Measurements from ENCODE around the gene PLCL2.
A peak's percentile ranks its signal among the peaks of the same experiment; 100 is the strongest.

The PLCL2 gene

DNA sequence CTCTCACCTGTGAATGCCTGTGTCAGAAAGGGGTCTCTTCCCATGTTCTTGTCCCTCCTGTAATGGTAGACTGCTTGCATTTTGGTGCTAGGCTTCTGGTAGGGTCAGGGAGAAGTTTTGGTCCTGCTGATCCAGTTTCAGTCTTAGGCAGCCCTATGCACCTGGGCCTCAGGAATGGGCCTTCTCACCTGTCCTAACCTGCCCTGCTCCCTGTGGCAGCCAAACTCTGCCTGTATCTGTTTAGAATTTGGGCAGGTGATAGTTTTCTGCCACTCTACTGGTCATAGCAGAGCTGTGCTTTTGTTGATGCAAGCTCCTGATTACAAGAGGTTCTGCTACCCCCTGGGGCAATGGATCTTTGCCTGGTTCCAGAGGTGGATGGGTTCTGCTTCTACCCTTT is 118.7 kb downstream of the PLCL2 start:
- DNase-seq (ENCODE audit: extremely low read depth in 1 of 2, low read depth in 1 of 2) = no peak

DNA sequence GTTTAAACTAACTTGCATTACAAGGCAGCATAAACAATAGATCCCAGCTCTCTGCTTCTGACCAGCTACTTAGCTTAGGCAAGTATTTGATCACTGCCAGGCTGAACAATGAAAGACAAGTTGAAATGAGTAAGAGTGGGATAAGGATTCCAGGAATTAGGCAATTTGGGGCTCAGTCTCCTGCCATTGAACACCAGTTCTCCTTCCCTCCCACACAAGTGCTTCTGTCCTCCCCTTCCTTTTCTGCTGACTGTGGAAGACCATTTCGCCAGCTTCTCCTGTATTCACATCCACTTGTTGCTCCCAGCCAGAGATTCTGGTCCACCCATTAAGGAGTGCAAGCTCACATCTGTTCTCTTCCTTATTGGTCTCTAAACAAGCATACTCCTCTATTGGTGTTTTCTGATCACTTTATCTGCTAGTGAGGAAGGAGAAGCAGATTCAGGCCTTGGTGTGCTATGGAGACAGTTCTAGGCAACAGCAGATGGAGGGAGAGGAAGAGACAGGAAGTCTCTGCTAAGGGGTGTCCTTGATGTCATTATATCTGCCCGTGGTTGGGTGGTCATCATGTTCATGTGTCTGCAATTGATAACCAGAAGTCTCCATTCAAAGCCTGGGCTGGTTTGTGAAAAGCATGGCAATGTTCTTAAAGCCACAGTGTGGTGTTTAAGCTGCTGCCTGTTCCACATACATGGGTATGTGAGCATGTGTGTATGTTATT is 121.5 kb downstream of the PLCL2 start:
- DNase-seq (ENCODE audit: extremely low read depth in 1 of 2, low read depth in 1 of 2) = no peak

DNA sequence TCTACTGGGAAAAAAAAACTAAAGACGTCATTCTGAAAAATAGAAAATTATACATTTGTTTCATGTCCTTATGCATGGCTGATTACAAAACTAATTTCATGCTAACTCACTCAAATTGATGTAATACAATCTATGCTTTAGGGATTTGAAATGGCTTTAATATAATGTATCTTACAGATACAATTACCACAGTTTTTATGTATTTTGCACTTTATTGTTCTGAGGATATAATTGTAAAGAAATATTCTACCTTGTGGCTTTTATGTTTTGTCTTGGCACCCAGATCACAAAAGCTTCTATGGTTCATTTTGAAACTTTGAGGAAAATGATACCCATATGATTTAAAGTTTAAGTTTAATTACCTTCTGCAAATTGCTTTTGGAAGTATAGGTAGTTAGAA is 122.5 kb downstream of the PLCL2 start:
- no peak for DNase-seq (ENCODE audit: extremely low read depth in 1 of 2, low read depth in 1 of 2)

DNA sequence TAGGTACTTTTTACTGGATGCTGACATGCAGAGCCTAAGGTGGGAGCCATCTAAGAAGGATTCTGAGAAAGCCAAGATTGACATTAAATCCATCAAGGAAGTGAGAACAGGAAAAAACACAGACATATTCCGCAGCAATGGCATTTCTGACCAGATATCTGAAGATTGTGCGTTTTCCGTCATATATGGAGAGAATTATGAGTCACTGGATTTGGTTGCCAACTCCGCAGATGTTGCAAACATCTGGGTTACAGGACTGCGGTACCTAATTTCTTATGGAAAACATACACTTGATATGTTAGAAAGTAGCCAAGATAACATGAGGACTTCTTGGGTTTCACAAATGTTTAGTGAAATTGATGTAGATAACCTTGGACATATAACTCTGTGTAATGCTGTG is 125.1 kb downstream of the PLCL2 start:
- DNase-seq (ENCODE audit: extremely low read depth in 1 of 2, low read depth in 1 of 2) = no peak

DNA sequence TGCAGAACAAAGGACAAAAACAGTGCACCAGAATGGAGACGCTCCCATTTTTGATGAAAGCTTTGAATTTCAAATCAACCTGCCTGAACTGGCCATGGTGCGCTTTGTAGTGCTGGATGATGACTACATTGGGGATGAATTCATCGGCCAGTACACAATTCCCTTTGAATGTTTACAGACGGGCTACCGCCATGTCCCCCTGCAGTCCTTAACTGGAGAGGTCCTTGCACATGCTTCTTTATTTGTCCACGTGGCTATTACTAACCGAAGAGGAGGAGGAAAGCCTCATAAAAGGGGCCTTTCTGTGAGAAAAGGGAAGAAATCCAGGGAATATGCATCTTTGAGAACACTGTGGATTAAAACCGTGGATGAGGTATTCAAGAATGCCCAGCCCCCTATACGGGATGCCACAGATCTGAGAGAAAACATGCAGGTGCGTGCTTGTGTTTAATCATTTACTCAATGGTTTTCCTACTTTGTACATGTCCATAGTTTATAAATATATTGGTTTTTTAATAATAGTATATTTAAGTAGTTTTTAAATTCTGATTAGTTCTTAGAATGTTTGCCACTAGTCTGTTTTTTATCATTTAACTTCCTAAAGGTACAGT is 127.1 kb downstream of the PLCL2 start:
- DNase-seq (ENCODE audit: extremely low read depth in 1 of 2, low read depth in 1 of 2) = no peak

DNA sequence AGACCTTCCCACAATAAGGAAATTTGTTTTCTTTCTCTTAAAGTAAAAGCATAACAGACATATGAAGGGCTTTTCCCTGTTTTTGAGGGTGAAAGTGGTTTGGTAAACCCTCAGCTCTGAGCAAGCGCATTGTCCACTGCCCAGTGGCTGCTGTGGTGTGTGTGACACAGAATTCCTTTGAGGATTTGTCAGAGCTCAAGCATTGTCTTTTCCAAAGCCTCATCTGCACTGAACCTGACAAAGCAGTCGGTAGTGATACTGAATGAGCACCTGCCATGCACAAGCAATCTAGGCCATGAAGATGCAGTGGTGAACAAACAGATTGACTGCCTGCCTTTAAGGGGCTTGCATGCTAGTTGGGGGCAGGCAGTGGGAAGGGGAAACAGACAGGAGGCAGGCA is 128.3 kb downstream of the PLCL2 start:
- DNase-seq (ENCODE audit: extremely low read depth in 1 of 2, low read depth in 1 of 2) = no peak

DNA sequence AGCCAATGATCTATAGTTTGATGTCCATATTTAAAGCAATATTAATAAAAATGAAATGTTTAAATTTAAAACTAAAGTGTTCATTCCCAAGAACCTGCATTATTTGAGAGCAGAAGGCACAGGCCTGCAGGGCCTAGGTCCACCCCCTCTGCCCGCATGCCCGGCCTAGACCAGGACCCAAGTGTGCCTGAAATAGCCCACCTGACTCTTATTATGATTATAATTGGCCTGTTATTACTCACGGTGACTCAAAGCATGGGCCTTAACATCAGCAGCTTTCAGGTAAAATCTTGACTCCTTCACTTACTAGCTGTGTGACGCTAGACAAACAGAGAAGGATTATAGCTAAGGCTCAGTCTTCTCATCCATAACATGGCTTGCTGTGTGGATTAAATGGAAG is 128.8 kb downstream of the PLCL2 start:
- no peak for DNase-seq (ENCODE audit: extremely low read depth in 1 of 2, low read depth in 1 of 2)

DNA sequence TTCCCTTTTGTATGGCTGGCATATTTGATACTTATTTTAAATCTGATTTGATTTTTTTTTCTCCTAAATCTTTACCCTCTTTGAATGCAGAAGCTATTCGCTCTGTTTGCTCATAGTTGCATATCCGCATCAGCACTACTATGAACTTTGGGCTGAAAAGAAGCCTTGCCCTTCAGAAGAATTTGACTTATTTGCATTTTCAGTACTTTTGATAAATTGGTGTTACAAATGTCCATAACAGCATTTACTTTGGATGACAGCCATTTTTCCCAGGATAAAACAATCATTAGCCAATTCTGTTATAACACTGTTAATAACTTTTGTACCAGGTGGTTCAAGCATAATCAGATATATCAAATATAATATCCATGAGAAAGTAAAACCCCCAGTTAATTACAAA is 129.5 kb downstream of the PLCL2 start:
- DNase-seq (ENCODE audit: extremely low read depth in 1 of 2, low read depth in 1 of 2) = no peak

DNA sequence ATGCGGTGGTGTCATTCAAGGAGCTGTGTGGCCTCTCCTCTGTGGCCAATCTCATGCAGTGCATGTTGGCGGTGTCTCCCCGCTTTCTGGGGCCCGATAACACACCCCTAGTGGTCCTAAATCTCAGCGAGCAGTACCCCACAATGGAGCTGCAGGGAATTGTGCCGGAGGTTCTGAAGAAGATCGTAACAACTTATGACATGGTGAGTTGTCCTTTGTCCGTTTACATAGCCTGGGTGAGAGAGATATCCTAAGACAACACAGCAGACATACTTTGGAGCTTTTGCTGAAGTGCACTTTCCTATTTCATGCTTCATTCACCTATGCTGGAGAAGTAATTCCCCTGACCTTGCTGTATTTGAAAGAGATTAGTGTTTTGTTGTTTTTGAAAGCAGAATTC is 130.0 kb downstream of the PLCL2 start:
- no peak for DNase-seq (ENCODE audit: extremely low read depth in 1 of 2, low read depth in 1 of 2)

DNA sequence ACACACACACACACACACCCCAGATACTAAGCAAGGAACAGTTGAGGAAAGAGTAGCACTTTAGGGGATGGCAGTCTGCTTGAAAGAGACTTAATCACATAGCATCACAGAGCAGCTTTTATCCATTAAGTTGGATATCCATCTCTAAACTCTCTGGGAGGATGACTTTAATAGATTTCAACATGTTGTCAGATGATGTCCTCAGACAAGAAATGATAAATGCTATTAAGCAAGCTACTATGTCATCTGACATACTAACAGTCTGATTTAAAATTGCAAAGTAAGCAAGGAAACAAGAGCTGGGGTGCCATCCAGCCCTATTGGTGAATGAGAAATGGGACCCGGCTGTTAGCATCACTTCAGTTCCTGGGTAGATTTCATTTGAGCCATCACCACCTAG is 136.9 kb downstream of the PLCL2 start:
- DNase-seq (ENCODE audit: extremely low read depth in 1 of 2, low read depth in 1 of 2) = no peak

DNA sequence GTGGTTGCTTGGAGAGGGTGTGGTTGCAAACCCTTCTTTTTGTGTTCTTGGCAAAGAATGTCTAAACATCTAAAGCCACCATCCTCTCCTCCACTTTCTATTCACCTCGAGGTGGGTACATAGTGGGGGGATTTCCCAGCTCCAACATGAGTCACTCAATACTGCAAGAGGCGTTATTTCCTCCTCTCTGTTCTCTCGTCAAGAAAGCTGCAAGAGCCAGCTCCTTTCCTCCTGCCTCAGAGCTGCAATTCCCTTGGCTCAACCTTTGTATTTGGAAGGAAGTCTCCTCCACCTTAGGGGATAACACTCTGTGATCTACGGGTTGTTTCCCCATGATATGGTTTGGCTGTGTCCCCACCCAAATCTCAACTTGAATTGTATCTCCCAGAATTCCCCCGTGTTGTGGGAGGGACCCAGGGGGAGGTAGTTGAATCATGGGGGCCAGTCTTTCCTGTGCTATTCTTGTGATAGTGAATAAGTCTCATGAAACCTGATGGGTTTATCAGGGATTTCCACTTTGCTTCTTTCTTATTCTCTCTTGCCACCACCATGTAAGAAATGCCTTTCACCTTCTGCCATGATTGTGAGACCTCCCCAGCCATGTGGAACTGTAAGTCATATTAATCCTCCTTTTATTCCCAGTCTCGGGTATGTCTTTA is 138.4 kb downstream of the PLCL2 start:
- peak; percentile 7 to 8 for DNase-seq (ENCODE audit: extremely low read depth in 1 of 2, low read depth in 1 of 2)

DNA sequence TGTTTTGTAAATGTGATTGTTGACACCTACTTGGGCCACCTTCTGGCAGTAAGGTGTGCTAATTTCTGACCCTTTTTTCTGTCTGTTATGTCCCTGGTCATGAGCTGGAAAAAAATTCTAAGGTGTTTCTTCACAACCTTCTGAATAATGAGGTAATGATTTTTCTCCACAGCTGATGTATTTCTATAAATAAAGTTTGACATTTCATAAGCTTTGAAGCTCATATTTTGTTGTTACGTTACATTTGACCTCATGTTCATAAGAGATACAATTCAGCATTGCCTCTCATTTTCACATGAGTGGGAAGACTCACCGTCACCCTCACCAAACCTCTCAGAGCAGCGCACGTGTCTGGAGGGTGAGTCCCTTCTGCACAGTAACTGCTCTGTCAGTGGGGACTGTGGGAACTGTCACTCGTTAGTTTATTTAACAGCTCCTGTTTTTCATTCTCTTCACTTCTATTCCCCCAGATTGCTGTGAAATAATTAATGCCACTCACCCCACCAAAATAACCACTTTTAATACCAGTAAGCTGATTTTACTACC is 140.9 kb downstream of the PLCL2 start:
- DNase-seq (ENCODE audit: extremely low read depth in 1 of 2, low read depth in 1 of 2) = no peak

DNA sequence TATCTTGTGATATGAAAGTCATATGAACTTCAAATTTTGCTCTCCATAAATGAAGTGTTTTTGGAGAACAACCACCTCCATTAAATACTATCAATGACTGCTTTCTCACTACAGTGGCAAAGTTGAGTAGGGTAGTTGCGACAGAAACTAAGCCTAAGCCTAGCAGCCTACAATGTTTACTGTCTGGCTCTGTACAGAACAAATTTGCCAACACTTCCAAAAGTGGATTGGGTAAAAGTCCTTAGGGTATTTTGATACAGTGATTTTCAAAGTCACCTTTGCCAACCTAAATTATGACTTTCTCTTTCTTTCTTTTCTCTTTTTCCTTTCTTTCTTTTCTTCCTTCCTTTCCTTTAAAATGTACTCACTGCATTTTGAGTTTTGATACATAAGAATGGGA is 142.6 kb downstream of the PLCL2 start:
- no peak for DNase-seq (ENCODE audit: extremely low read depth in 1 of 2, low read depth in 1 of 2)

DNA sequence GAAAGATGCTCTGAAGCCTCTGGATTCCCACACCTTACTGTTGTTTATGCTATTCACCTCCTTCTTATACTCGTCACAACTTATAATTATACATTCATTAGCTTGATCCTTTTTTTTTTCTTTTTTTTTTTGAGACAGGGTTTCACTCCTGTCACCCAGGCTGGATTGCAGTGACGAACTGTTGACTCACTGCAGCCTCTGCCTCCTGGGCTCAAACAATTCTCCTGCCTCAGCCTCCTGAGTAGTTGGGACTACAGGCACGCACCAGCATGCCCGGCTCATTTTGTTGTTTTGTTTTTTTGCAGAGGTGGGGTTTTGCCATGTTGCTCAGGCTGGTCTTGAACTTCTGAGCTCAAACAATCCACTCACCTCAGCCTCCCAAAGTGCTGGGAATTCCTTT is 143.6 kb downstream of the PLCL2 start:
- DNase-seq (ENCODE audit: extremely low read depth in 1 of 2, low read depth in 1 of 2) = no peak

DNA sequence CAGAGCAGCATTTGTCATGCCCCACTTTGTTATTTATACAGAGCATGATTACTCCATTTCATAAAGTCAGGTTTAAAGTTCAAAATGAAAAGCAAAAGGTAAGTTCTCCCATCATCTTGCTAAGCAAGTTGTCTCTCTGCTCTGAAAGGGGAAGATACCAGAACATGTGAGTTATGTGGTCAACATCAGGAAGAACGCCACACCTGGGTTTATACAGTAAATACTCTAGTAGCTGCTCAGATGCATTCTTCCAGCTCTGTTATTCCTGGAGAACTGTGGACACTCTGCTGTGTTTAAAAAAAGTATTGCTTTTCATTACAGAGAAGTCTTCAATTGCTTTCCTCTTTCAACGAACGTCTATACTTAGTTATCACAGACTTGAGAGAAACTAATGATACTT is 145.7 kb downstream of the PLCL2 start:
- DNase-seq (ENCODE audit: extremely low read depth in 1 of 2, low read depth in 1 of 2) = no peak

DNA sequence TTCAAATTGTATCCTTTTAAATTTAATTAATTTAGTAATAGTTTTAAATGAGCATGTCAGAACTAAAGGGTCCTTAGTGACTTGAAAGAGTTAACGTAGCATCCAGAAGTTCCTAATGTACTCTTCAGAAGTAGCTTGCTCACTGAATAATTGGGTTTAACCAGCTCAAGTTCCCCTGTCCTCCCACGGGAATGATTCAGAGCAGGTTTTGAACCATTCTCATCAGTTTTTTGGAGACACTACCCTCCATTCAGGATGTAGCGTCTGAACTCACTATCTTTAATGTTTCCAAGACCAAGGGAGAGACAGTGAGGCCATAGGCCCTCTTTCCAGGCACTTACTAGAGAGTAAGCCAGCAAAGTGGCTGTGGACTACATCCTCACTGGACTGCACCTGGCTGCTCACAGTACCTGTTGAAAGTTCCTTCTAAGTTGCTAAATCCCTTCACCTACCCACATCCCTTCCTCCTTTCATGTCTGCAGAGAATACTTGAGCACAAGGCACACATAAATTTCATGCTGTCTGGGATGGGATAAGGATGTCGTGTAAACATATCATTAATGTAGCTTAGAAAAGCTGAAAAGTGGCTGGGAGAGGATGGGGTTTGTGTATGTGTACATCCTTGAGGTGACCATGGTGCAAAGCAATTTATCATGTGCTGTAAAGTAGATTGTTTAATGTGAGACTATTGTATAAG is 146.3 kb downstream of the PLCL2 start:
- DNase-seq (ENCODE audit: extremely low read depth in 1 of 2, low read depth in 1 of 2) = no peak

DNA sequence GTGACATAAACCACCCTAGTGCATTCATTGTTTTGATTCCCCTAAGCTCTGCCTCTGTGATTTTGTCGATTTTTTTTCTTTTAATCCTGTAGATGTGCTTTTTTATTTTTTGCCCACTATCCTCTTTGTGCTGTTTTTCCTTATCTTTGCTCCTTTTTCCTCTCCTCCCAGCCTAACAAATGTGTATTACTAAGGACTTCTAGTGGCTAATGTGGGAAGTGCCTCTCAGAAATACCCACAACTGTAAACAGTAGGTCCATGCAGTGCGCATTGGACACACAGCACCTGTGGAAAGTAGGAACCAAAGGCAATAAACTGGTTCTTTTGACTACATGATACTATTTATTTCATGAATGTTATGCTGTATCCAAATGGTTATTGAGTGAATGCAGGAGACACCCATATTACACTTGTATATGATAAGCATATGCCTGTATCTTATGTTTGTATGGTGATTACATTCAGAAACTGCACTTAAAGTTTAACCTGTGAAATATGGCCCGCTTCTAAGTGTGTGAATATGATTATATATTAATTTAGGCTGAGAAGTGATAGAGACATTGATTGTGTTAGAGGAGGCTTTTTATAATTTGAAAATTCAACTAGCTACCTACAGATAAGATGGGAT is 147.8 kb downstream of the PLCL2 start:
- no peak for DNase-seq (ENCODE audit: extremely low read depth in 1 of 2, low read depth in 1 of 2)

DNA sequence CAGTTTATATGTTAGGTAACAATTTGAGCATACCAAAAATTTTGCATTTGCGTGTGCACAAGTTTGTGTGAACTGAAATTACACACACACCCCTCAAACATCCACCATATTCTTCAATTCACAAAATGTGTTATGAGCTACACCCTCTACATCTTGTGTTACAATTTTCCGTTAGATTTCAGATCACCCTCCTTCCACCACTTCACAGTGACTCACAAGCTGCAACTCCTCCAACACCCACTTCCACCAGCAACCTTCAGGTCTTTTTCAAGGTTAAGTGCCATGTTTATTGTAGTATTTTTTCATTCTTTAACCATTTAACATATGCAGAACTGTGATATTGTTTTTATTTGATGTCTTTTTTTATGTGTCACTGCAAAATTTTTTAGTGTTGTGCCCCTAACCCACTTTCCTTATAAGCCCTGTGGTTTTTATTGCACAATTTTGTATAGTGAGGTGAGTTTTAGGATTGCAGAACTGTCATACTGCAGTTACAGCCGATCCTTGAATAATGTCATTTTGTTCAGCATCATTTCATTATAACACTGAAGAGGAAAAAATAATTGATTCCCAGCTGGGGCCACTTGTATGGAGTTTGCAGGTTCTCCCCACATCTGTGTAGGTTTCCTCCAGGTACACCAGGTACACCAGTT is 148.9 kb downstream of the PLCL2 start:
- DNase-seq (ENCODE audit: extremely low read depth in 1 of 2, low read depth in 1 of 2) = no peak

DNA sequence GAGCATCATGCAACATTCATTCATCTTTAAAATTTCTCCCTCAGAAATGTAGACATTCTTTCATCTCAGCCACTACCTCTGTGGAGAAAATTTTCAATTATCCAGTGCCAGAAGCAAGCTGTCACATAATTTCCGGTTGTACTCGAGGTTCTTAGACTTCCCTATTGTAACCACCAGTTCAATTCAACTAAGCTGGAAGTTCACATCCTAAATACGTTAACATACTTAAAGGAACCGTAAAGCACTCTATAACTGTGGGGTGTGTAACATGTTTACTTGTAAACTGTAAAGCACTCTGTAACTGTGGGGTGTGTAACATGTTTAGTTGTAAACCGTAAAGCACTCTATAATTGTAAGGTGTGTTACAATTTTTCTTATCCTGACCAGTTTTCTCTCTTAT is 150.3 kb downstream of the PLCL2 start:
- no peak for DNase-seq (ENCODE audit: extremely low read depth in 1 of 2, low read depth in 1 of 2)

DNA sequence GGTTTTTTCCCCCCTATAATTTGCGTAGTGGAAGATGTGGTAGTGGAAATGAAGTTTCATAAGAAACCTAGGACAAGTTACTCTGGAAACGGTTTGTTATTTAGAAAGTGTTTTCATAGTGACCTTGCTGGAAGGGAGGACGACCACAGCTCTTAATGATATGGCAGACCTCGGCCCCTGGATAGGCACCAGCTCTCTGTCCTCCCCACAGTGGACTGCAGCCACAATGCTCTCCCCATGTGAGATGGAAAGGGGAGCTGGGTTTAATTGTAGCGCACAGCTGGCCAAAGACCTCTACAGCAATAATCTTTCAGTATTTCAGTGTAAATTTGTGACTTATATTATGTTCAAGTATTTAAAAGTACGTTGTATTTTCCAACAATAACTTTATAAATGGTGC is 151.2 kb downstream of the PLCL2 start:
- no peak for DNase-seq (ENCODE audit: extremely low read depth in 1 of 2, low read depth in 1 of 2)

DNA sequence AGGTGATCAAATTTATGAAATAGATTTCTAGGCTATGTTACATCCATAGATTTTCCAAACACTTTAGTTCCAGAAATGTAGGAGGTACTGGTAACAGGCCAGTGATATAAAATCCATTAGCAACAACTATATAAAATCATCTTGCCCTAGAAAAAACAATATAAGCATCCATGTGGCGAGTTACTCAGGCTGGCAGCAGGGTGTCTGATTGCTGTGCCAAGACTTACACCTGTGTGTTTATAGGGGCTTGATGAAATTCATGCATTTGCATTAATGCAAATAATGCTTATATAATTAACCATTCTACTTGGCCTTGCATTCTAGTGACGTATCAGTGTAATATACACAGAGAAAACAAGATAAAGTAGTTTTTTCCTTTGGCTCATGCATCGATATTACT is 153.4 kb downstream of the PLCL2 start:
- DNase-seq (ENCODE audit: extremely low read depth in 1 of 2, low read depth in 1 of 2) = no peak

Data from activated CD8-positive, alpha-beta memory T cell treated with anti-CD3 and anti-CD28 coated beads for 1 hour (primary cell).